HG03575 (cell line): ENCODE measurements around the gene CDC42SE1.

ENCODE experiments used
- ATAC-seq: cut with Tn5 transposase; IDR thresholded peaks from one replicate; pipeline ENCODE4 v1.9.1; 2021; ENCODE audit not compliant: unreplicated experiment, insufficient number of reproducible peaks, low FRiP score; ENCODE audit errors: extremely low read depth

Gene CDC42SE1

DNA sequence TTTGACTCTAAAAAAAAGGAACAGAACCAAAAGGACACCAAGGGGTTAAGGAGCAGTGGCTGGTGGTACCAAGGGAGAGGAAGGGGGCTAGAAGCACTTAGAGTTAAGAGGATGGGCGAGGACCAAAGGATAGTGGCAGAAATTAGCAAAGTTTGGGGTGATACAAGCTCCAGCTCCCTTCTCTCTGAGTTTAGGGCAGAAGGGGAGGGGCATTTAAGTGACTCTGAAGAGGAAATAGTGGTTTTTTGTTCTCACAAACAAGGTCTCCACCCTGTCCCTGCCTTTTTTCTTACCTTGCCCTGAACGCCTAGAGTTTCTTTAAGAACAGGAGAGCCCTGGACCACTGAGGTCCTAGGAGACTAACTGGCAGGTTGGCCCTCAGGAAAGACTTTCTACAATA, 3.3 kb downstream of the CDC42SE1 start:
- ATAC-seq, result no peak

DNA sequence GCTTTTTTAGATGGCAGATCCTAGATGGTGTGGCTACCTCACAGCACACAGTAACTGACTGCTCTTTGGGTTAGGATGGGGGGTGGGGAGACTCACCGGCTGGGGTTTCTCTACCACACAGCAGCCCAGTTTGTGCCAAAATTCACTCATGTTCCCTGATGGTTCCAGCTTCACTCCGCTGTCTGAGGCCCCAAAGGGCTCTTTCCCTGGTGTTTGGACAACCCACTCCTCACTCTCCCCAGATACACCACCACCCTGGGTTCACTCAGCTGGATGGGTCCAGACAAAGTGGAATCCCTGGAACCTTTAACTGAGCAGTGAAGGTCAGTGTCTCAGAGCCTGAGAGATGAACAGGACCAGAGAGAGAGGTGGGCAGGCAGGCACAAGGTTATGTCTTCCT, 3.8 kb downstream of the CDC42SE1 start:
- ATAC-seq, result no peak

DNA sequence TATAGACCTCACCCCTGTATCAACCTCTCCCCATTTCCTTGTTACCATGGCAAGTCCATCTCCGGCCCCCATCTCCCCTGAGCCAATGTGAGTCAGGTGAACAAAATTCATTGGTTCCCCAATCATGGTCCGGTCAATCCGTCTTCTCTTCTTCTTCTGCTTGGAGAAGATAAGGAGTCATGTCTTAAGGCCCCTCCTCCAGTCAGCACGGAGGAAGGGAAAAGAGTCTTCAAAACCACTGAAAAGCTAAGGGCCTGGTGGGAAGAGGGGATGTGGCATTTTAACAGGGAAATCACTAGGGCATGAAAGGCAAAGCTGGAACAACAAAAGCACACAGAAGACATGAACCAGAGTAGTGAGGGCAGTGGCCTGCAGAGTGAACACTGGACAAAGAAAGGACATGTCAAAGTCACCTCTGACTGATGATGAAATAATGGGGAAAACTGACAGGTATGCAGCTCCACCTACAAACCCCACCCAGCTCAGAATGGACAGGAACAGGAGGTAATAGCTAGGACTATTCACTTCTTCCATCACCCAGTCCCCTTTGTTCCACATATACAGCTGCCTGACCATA, 4.4 kb downstream of the CDC42SE1 start:
- no peak for ATAC-seq

DNA sequence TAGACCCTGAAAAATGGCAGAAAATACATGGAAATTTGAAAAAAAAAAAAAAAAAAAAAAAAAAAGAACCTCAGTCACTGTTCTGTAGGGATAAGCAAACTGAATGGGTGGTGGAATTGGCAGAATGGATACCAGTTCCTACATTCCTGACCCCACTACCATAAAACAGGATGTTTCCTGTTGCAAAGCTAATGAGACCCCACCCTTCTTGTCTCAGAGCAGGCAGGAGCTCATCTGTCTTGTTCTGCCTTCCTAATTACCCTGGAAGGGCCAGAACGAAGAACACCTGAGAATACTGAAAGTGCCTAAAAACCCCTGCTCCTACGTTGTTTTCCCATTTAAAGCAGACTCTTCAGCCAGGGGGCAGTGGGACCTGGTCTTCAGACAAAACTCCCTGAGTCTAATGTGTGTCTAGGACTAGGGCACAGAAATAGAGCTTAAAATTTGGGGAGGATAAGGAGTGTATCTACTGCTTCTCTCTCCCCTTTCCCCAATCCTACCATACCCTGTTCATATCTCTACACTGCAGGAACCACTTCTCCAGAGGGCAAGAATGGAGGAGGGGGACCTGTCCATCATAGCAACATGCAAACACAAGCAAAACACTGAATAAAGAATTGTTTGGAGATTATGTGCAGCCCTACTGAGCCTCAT, 7.9 kb downstream of the CDC42SE1 start:
- ATAC-seq, result no peak

DNA sequence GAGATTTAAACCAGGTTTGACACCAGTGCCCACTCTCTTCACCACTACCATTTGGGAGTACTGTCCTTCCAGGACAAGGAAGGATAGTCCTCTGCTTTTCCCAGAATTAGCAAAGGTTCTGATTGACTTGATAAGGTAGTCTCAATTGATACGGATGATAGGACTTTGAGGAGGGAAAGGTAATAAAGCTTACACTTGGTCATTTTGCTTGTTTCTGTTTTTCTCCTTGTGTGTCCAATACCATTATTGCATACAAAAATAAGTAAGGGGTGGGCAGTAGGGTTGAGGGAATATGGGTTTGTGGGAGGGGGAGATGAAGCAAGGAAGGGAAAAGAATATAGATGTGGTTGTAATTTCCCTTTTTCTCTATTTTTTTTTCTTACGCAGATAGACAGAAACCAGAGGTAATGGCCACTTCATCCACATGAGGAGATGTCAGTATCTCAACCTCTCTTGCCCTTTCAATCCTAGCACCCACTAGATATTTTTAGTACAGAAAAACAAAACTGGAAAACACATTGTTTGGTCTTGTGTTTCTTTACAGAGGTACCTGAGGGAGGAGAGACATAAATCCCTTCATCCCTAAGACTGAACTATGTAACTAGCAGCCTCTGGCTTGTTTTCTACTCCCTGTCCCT, 9.3 kb downstream of the CDC42SE1 start:
- no peak for ATAC-seq

DNA sequence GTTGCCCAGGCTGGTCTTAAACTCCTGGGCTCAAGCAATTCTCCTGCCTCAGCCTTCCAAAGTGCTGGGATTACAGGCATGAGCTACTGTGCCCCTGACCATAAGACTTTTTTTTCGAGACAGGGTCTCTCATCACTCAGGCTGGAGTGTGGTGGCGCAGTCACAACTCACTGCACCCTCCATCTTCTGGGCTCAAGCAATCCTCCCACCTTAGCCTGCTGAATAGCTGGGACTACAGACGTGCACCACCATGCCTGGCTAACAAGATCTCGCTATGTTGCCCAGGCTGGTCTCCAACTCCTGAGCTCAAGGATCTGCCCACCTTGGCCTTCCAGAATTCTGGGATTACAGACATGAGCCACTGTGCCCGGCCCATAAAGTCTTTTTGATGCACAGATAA, 10.0 kb downstream of the CDC42SE1 start:
- no peak for ATAC-seq

DNA sequence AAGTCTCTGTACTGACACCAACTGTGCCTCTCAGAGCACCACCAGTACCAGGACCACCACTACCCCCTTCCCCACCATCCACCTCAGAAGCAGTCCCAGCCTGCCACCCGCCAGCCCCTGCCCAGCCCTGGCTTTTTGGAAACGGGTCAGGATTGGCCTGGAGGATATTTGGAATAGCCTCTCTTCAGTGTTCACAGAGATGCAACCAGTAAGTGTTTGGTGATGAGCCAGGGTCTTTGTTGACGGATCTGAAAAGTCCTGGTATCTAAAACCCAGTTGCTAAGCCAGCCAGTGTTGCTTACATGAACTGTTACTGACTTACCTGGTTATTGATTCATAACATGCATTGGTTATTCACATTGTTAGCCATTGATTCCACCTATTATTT, 10.8 kb downstream of the CDC42SE1 start:
- ATAC-seq, result no peak

DNA sequence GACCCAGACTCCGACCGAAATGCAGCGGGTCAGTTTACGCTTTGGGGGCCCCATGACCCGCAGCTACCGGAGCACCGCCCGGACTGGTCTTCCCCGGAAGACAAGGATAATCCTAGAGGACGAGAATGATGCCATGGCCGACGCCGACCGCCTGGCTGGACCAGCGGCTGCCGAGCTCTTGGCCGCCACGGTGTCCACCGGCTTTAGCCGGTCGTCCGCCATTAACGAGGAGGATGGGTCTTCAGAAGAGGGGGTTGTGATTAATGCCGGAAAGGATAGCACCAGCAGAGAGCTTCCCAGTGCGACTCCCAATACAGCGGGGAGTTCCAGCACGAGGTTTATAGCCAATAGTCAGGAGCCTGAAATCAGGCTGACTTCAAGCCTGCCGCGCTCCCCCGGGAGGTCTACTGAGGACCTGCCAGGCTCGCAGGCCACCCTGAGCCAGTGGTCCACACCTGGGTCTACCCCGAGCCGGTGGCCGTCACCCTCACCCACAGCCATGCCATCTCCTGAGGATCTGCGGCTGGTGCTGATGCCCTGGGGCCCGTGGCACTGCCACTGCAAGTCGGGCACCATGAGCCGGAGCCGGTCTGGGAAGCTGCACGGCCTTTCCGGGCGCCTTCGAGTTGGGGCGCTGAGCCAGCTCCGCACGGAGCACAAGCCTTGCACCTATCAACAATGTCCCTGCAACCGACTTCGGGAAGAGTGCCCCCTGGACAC, 11.3 kb downstream of the CDC42SE1 start:
- ATAC-seq, result no peak

DNA sequence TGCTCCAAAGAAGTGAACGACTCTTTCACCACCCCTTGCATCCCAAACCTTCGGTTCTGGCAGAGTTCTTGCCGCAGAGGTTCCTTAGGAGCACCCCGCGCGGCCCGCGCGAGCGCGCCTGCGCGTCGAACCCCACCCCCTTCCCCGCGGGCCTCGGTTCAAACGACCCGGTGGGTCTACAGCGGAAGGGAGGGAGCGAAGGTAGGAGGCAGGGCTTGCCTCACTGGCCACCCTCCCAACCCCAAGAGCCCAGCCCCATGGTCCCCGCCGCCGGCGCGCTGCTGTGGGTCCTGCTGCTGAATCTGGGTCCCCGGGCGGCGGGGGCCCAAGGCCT, 11.9 kb downstream of the CDC42SE1 start, which contains the start of gene C1orf56:
Gene C1orf56, plus strand, starts transcription at position 161 of the 334 bp plus-strand sequence. Its CDS starts 97 bp downstream, at position 258.
- no peak for ATAC-seq

DNA sequence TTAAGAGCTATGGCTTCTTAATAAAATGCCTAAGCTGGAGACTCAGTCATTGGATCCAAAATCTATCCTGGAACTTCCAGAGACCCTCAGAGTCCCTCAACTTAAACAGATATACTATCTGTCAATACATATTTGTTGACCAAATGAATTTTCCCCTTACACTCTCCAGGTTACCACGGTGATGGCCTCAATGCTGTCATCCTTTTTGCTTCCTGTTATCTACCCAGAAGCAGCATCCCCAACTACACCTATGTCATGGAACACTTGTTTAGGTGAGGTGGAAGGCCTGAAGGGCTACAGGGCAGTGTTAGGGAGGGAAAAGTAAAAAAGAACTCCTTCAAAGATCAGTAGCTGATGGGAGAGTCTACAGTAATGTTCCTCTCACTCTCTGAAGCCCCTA, 16.3 kb downstream of the CDC42SE1 start:
- no peak for ATAC-seq

DNA sequence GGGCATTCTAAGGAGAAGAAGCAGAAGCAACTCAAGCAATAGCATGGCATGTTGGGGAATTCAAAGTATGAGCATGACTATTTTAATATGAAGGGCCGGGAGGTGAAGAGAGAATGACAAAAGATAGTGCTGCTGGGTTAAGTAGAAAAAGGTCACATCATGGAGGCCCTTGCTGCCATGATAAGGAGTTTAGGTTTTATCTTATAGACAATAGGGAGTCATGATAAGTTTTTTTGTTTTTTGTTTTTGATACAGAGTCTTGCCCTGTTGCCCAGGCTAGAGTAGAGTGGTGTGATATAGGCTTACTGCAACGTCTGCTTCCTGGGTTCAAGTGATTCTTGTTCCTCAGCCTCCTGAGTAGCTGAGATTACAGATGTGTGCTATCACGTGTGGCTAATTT, 19.9 kb downstream of the CDC42SE1 start:
- ATAC-seq, result no peak

DNA sequence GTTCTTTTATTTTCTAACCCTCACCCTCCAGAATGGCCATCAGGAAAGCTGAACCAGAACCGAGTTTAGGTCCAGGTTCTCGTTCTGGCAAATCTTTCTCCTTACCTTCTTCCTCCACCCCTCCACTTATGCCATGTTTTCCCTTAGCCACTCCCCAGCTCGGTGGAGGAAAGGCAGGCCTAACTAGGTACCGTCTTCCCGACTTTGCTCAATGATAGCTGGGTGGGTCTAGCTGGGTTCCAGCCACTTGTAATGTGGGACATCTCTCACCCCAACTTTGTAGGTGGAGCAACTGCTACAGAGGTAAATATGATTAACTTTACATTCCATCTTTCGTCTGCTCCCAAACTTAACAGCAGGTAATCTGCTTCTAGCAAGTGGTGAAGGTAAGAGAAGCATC, 22.4 kb downstream of the CDC42SE1 start:
- no peak for ATAC-seq

DNA sequence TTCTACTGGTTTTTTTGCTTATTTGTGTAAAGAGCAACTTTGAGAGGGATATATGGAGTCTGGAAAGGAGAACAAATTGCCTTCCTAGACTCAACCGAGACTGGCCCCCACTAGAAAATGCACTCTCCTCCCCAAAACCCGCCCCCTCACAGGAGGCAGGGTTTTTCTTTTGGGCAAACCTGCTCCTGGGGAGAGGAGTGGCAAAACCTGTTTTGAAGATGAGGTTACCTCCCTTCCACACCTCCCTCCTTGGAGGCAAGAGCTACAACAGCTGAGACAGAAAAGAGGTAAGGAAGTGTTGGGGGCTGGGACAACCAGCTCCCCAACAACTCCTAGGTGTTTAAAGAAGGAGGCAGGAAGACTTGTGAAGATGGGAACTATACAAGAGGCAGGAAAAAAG, 23.1 kb downstream of the CDC42SE1 start, which contains the start of gene BNIPL:
Gene BNIPL, plus strand, starts transcription at position 231 of the 400 bp plus-strand sequence. Its CDS starts 140 bp downstream, at position 371.
- ATAC-seq, result no peak

DNA sequence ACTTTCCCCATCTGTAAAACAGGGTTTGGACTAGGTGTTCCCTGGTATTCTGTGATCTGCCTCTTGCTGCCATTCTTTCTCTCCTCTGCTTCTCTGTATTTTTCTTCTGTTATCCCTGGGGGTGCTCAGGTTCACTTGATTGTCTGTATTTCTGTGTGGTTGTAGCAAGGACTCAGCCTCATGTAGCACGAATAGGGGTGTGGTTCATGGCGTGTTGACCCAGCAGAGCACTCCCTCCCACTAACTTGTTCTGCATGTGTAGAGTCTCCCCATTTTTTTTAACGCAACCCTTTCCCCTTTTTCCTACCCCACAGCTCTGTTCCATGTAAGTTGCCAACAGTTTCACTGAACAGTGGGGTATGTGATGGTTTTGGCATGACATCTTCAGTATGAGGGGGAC, 24.3 kb downstream of the CDC42SE1 start:
- ATAC-seq, result no peak

DNA sequence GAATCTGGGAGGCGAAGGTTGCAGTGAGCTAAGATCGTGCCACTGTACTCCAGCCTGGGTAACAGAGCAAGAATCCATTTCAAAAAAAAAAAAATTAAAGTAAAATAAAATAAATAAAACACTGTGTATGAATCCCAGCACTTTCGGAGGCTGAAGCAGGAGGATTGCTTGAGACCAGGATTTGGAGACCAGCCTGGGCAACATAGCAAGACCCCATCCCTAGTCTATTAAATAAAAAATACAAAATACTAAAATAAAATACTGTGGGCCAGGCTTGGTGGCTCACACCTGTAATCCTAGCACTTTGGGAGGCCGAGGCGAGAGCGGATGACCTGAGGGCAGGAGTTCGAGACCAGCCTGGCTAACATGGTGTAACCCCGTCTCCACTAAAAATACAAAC, 27.3 kb downstream of the CDC42SE1 start:
- ATAC-seq, result no peak

DNA sequence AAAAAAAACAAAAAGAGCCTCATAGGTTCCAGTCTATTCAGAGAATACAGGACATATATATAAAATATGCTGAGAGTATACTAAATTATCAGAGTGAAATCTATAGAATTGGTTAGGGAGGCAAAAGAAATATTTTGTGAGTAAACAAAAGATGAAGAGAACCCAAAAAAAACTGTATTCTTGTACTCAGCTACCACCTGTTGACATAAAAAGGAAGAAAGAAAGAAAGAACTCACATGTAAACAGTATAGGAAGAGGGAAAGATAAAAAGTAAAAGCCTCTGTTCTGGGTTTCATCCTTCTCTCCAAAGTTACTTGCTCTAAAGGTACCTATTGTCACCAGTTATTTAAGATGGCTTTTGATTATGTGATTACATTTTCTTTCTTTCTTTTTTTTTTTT, 33.0 kb downstream of the CDC42SE1 start:
- no peak for ATAC-seq

DNA sequence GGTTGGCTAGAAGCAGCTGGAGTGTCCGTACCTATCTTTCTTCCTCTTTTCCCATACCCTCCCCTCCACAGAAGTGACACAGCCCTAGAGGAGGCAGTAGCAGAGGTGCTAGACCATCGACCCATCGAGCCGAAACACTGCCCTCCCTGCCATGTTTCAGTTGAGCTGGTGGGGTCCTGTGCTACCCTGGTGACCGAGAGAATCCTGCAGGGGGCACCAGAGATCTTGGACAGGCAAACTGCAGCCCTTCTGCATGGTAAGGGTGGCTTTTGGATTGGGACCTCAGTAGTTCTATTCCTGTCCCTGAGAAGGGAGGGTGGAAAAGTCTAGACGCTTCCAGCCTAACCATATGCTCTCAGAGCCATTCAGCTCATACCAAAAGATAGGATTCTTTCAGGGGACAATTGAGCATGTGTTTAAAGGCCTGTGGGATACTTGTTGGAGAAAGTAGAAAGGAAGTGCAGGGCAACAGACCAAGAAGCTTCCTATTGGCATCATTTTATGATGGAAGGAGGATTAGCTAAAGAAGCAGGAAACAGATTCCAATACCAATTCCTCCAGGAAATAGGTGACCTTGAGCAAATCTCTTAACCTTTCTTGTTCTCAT, 34.8 kb downstream of the CDC42SE1 start:
- no peak for ATAC-seq

DNA sequence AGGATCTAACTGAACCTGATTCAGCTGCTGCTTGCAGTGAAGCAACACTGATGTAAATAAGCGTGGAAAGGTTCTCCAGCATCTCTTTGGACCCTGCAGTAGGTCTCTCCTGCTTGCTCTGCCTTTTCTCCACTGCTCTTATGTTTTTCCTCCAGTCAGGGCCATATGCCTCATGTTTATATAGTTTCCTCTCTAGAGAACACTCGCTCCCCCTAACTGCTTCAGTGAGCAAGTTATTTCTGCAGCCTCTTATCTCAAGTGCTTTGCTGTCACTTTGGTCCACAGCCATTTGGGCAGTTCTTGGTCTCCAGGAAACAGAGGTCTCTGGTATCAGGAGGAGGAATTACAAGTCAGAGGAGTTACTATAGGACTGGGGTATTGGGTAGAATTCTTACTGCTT, 45.9 kb downstream of the CDC42SE1 start:
- no peak for ATAC-seq

DNA sequence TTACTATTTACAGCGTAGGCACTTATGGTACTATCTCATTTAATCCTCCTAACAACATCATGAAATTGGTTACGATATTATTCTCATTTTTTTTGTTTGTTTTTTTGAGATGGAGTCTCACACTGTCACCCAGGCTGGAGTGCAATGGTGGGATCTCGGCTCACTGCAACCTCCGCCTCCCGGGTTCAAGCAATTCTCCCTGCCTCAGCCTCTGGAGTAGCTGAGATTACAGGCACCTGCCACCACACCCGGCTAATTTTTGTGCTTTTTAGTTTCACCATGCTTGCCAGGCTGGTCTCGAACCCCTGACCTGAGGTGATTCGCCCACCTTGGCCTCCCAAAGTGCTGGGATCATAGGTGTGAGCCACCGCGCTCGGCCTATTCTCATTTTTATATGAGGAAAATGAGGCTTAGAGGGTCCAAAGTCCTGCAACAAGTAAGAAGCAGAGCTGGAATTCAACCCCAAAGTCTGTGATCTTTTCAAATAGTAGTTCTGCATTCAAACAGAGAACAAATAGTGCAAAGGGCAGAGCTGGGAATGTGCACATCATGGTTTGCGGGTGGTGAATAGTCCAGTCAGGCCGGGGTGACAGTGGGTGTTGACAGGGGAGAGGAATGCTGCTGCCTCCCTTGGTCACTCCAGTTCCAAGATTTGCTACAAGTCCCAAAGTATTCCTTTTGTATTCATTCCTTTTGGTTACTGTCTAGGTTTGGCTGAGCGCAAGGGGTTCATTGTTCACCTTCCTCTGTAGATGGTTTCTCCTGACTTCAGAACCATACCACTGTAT, 46.5 kb downstream of the CDC42SE1 start:
- ATAC-seq, result no peak
